NCI-H2029 (cell line): ENCODE results near the gene AK5.
"Not testable (repeated sequence)": the region's sequence is repeated elsewhere in the genome, so short reads cannot be mapped to it uniquely, and the experiment has no call there.

ENCODE experiments used
- DNase-seq: peaks from one replicate; lab custom pipeline; 2025; lab: John Stamatoyannopoulos, UW

The AK5 gene

DNA sequence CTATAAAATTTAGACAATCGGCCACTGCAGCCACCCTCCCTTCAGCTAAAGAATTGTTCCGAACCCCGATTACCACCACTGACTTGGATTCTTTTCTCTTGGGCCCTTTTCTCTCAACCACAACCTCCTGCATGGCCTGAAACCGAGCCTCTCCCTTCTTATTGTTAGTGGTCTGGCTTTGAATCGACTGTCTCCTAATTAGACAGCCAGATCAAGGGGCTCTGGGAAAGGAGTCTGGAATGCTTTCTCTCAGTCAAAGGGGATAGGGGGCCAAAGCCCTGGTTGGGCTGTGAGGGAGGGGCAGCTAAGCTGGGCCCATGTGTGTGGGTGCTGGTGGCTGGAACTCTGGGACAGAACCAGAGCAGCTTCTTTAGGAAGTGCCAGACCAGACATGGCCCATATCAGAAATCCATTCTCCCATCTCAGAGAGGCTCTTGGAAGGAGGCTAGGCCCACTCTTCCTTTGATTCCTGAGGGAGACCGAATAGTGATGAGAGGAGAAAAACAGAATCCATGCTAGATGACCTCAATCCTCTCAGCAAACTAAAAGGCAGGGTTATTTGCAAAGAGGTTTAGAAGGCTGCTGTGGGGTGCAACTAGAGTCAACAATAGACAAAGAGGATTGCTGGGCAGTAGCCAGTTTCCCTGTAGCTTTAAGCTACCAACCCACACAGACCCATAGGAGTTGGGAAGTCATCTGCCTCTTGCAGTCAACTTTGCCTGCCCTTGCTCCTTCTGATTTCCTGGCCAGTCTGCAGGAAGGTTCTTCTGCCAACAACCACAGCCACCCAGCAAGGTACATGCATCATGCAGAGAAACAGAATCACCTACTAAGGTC is 117.6 kb downstream of the AK5 start:
- no peak for DNase-seq

GRCh38 chr1:77400781-77401180 is 119.0 kb downstream of the AK5 start:
- no peak for DNase-seq

GRCh38 chr1:77401384-77401783 is 119.6 kb downstream of the AK5 start:
- no peak for DNase-seq

DNA sequence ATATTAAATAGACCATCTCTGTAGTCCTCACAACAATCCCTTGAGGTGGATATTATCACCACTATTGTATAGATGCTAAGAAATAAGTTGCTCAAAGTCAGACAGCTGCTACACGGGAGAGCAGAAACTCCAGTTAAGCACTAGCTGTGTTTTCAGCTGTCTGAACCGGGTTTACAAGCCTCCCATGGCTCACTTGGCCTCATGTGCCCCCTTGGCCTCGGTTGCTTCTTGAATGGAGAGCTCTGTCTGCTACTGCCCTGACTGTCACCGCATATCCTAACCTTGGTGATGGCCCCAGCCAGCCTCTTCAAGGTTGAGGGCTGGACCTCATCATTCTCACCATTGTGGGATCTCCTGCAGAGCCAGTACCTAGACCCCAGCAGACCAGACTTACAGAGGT is 123.4 kb downstream of the AK5 start:
- DNase-seq, result no peak

DNA sequence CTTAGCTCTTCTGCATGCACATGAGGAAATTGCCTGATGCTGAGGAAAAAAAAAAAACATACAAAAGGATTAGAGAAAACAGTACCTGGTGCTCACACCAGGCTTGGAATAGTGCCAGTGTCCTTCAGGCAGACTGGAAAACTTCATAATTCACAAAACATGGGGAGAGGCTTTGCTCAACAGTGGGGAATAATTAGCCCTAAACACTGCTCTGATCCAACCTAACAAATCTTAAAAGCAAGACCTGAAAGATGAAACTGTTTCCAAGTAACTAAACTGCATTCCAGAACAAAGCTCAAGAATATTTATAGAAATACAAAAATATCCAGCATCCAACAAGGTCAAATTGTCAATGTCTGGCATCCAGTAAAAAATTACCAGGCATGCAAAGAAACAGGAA is 124.8 kb downstream of the AK5 start:
- DNase-seq, result no peak

DNA sequence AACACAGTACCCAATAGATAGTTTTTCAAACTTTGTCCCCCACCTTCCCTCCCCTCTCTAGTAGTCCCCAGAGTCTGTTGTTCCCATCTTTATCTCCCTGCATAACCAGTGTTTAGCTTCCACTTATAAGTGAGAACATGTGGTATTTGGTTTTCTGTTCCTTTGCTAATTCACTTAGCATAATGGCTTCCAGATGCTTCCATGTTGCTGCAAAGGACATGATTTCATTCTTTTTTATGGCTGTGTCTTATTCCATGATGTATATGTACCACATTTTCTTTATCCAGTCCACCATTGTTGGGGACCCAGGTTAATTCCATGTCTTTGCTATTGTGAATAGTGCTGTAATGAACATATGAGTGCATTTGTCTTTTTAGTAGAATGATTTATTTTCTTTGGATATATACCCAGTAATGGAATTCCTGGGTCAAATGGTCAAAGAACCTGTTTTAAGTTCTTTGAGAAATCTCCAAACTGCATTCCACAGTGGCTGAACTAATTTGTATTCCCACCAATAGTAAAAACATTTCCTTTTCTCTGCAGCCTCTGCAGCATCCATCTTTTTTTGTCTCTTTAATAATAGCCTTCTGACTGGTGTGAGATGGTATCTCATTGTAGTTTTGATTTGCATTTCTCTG is 126.0 kb downstream of the AK5 start:
- no peak for DNase-seq

DNA sequence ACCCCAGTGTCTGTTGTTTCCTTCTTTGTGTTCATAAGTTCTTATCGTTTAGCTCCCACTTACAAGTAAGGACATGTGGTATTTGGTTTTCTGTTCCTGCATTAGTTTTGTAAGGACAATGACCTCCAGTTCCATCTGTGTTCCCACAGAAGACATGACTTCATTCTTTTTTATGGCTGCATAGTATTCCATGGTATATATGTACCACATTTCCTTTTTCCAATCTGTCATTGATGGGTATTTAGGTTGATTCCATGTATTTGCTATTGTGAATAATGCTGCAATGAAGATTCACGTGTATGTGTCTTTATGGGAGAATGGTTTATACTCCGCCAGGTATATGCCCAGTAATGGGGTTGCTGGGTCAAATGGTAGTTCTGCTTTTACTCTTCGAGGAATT is 127.1 kb downstream of the AK5 start:
- DNase-seq, result not testable (repeated sequence)

DNA sequence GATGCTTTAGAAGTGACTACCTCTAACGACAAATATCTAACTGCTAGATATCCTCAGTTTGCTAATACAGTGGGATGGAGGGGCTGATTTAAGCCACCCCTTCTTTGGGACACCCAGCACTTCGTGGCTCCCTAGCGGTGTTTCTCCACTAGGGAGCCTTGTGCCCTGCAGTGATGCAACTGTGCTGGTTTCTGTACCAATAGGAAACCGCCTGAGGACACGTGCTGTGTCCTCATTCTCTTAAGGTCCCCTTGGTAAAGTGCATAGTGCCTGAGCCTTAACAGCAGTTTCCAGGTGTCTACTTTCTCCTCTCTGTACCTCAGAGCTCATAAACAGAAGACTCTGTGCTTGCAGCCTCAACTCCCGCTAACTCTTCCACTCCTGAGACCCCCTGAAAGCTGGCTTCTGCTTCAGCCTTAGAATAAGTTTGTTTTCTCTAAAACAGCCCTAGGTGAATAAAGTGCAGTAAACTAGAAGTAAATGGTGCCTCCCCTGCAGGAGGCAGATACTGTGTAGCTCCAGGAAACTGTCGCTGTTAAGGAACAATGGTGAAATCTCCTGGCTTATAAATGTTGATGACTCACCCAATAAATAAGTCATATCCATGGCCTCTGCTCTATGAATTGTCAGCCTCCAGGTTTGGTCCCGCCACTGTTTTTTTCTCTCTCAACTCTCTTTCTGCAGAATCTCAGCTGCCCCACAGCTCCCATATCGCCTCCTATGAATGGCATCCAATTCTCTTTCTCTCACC is 130.4 kb downstream of the AK5 start:
- DNase-seq, result no peak

DNA sequence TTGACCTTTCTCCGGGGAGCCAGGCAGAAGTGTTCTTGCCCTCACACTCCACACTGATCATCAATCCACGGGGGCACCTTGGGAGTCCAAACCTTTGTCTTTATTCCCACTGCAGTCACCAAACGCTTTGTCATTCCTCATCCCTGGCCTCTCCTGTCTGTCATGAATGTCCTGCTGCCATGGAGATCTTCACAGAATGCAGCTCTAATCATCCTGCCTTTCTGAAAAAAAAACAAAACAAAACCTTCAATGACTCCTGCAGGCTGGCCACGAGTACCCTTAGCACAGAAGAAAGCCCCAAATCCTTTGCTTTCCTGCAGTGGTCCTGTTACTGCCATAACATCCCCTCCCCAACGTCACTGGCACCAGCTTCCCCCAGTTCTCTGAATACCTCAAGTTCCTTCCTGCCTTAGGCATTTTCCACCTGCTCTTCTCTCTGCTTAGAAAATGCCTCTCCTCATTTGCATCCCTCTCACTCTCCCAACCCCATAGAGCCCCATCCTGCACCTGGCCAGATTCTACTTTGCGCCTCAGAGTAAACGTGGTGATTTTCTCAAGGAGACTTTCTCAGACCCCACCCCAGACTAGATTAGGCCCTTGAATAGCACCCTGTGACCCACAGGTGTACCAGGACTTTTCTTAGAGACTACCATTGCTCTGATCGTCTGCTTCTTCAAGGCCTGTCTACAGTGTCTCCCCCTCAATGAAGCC is 131.2 kb downstream of the AK5 start:
- no peak for DNase-seq

DNA sequence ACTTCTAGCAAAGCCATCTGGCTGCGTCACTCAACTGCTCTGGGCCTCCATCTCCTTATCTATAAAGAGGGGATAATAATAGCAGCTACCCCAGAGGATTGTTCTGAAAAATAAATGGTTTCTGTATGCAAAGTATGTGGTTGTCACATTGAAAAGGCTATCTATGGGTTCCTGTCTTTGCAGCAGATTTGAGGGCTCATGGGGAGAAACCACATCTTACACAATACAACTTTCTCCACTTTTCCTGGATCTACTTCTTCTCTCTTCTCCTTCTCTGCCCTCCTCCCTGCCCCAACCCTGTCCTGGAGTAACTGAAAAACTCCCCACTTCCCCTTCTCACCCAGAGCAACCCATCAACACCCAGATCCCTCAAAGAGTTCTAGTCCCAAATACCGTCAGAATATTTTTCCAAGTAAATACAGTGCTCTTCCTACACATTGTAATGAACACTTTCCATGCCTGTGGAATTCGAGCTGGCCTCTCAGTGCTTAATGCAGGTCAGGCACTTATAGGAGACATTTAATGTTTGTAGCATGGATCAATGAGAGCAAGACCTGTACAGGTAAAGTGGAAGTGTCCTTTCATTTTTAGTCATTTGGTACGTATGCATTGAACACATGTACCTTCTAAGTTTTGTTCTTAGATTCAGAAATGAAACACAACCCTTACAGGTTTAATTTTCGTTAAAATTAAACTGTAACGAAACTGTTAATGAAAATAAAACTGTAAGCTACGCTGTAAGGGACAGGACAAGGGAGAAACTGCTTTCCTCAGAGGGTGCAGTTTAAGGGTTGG is 131.9 kb downstream of the AK5 start:
- no peak for DNase-seq

GRCh38 chr1:77415579-77415978 is 133.8 kb downstream of the AK5 start:
- no peak for DNase-seq

DNA sequence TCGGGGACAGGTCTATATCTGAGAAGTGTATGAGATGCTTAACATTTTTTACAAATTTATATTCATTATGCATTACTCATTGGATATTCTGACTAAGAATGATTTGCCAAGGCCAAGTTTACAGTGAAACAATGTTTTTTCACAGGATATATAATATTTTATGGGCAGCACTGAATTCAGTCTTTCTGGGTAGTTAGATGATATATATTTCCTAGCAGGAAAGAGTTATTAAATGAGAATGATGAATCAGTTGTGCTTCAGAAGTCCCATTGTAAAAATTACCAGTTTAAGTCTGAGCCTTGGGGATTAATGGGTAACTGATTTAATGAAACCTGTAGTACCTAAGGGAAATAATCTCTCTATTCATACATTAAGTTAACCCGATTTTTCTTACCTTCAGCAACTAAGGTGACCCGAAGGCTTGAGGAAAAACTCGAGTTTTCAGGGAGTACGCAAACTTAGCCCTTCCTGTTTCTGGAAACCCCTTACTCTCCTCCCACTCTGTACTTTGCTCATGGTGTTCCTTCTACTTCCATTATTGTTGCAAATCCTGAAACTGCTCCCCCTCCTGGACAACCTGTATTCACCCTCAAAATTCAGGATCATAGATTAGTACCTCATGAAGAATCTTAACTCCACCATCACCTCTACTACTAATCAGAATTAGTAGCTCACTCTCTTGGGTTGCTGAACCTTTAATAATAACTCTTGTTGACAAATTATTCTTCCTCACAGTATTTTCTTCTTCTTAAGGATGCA is 135.1 kb downstream of the AK5 start:
- no peak for DNase-seq

- DNase-seq, result not testable (repeated sequence)
Measured at GRCh38 chr1:77418055-77418454, 136.2 kb downstream of the AK5 start.

- no peak for DNase-seq
Measured at GRCh38 chr1:77421504-77422233, 139.8 kb downstream of the AK5 start.

GRCh38 chr1:77424236-77424635 is 142.4 kb downstream of the AK5 start:
- no peak for DNase-seq

- DNase-seq, result no peak
Measured at GRCh38 chr1:77428068-77428467, 146.2 kb downstream of the AK5 start.

DNA sequence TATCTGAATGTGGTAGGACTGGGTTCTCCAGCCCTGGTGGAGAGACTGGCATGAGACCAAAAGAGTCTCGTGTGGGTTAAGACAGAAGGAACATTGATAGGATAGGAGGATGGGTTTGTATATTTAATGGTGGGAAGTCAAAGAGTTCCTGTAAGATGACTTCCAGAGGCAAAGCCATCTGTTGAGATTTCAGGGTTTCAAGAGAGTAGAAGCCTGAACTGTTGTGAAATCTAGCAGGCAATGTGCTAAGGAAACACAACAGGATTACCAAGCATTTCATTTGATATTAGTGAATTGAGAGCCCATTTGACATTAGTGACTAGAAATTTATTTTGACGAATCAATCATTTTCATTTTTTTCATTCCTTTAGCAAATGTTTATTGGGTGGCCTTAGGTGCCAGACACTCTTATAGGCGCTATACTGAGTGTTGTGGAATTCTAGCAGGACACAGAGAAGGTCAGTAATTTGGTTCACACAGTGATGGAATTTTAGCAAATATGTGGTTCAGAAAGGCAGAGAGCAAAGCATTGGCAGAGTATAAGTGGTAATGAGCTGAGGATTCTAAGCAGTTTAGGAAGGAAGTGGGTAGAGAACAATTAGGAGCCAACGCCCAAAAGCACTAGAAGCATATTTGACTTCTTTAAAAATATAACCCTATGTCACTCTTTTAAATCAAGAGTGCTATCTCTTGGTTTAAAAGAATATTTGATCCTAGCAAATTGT is 149.3 kb downstream of the AK5 start:
- no peak for DNase-seq

DNA sequence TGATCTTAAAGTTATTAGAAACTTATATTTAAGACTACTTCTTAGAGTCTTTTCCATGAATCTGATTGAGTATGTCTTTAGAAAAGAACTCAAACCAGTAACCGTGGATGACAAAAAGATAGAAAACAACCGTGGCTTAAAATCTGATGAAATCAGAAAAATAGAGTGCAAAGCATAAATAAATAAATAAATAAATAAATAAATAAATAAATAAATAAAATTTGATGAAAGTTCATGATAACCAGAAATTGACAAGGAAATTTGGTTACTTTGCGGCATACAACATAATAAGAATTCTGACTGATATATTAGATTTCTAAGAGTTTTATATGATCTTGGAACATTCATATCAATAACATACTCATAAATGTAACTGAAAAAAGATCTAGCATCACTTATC is 152.1 kb downstream of the AK5 start:
- no peak for DNase-seq

- no peak for DNase-seq
Measured at GRCh38 chr1:77434967-77435366, 153.1 kb downstream of the AK5 start.
